Fibroblast of upper back skin (primary cell): Measurements from ENCODE around the gene SRBD1.

Experiments used
- DNase-seq: peaks from one replicate; pipeline ENCODE4 v3.0.0-alpha.2; 2013

SRBD1 gene

DNA sequence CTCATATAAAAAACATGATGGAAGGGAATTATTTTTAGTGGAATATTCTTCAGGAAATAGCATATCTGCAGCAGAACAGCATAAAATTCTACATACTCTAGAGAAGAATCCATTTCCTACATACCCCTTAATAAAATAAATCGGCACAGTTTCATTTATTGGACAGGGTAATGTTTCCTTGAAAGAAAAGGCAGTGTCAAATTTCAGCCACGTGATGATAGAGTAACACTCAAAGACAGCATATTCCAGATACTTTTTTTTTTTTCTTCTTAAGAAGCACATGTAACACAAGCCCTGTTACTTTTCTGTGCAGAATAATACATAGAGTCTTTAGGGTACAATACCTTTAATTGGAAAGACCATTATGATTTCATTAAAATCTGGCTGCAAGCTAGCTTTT lies 204.4 kb downstream of the SRBD1 start:
- DNase-seq = peak; percentile 27

DNA sequence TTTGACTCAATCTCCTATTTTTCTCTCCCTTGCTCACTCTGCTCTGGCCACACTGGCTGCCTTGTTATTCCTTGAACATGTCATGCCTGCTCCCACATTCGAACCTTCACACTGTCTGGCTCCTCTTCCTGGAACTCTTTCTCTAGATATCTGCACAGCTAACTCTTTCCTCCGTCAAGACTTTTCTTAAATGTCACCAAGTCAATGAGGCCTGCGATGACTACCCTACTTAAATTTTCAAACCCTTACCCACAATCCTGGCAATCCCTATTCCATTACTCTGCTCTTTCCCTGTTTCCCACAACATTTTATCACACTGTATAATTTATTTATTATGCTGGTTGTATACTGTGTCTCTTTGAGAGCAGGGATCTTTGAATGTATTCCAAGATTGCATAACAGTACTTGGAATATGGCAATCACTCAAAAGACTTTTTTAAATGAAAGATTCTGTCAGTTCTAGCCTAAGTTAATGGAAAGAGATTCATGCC lies 206.2 kb downstream of the SRBD1 start:
- DNase-seq = peak; percentile 48

DNA sequence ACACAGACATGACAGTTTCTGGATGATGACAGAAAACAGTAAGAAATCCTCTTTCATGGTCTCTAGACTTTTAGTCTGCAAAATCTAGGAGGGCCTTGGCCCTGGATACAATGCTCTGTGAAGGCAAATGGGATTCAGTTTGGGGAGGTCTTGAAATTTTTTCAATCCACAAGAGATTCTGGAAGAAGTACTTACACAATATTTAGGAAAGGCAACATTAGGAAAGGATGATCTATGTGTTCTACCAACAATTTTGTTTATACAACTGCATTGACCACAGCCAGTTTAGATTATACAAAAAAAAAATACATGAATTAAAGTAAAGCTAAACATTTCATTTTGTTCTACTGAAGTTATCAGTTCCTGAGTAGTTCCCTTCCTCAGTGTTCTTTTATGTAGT lies 208.0 kb downstream of the SRBD1 start:
- no peak for DNase-seq

DNA sequence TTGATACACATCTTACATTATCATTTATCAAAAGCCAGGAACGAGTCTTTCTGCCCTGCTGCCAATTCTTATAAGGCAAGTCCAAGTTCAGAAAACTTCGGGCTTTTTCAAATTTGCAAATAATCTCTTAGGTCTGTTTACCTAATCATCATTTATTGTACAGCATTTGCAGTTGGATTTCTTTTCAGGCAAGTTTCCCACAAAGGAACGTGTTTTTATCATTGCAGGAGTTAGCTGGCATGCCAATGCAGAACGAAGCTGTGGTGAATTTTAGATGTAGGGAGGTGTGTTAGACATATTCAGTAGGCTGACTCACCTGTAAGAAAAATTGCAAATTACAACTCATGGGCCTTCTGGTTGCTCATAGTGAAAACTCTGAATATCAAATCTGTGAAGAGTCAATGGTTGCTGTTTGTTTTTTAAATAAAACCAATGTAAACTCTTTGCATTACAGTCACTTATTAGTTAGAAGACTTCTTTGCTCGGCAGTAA lies 209.6 kb downstream of the SRBD1 start:
- DNase-seq = no peak

DNA sequence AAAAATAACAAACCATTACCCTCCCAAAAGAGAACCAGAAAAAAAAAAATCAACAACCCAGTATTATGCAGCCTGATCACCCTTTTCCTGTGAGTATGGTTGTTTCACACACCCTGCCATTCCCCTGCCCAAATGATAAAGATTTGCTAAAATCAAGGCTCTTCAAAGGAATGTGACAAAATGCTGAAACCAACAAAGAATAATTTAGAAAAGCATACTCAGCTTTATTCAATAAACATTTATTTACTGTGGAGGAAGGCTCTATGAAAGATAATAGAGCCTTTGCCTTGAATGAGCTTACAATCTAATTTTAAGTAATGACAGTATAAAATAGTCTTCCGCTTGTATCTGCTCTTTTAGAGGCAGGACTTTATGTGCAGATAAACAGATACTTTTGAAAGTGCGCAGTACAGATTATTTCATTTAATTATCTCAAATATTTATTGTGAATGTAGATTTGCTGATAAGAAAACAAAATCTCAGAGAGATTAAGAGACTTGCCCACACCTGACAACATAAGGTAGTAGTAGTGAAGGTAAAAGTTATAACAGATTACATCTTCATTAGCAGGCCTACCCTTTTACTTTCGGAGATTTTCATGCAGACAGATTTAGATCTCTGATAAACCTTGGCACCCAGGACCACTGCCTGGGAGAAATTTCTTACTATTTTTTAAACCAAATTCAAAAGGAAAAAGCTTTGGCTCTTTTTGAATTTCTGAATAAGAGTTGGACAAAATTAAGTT lies 211.9 kb downstream of the SRBD1 start:
- DNase-seq = no peak

DNA sequence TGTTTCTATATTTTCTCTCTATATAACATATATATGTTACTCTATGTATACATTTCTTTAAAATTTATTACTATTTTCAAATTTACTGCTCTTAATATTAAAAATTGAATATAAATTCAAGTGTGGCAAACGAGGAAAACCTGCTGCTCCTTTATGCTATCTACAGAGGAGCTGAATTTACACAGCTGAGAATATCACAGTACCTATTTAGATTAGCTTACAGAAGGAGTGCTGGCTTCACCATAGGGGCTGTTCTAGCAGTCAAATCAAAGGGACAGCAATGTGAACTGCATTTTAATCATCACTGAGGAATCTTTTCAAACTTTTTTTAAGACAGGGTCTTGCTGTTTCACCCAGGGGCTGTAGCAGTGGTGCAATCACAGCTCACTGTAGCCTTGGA lies 213.8 kb downstream of the SRBD1 start:
- no peak for DNase-seq

DNA sequence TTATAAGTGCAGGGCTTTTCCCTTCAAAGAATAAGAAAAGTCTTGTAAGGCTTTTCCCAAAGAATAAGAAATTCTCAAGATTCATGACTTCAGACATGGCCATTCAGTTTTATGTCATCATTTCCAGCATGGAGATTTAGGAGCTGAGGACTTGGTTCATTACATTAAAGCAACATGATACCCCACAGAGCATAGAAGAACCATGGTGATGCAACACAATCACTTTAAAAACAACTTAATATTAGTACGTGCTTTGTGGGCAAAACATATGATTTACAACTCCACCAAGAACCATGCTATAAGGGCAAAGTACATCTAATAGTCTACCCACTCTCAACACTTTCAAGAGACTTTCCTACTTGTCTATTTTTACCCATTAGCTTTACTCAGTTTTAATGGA lies 214.4 kb downstream of the SRBD1 start:
- no peak for DNase-seq

DNA sequence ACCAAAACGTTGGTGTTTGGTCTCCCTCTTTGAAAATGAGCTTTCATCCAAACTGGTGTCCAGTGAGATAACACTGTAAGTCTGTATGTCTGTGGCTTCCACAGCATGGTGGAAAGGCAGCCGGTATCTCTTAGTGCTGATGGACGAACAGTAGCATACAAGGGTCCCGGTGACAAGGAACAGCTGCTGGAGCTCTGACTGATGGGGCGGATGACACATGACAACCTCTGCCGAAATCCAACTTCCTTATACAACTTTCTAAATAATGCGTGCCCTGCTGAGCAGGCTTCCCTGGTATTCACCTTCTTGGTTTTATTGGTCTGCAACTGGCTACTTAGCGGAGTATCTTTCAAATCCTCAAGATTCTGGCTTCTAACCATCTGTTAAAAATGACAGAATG lies 216.2 kb downstream of the SRBD1 start:
- DNase-seq = no peak

DNA sequence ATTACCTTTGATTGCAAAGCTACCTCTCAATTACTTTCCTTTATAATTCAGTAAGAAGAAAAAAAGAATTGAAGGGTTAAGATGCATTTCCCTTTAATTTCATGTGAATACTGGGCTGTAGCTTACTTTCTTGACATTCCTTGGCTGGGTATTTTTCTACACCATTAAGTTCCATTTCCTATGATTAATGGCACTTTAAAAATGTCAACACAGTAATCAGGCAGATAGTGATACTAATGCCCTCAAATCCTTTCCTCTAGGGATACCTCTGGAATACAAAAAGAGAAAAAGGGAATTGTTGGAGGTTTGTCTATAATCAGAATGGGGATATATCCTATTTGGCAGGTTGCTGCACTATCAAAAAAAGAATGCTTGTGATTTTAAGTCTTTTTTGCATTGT lies 216.9 kb downstream of the SRBD1 start:
- DNase-seq = no peak

DNA sequence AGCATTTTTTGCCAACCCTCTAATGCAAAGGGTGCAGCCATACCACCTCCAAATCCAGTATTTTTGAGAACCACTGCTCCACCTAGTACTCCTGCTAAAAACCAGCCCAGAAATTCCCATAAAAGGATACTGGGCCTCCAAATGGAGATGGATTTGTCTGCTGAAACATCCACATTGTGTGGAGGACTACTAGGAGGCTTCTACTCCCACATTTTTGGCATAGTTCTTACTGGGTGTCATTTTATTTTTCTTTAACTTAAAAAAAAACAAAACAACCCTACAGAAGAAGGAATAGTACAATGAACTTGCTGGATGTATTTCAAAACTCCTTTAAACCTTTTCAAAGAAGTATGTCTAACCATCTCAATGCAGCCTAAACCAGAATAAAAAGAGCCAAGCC lies 219.2 kb downstream of the SRBD1 start:
- DNase-seq = peak; percentile 50

DNA sequence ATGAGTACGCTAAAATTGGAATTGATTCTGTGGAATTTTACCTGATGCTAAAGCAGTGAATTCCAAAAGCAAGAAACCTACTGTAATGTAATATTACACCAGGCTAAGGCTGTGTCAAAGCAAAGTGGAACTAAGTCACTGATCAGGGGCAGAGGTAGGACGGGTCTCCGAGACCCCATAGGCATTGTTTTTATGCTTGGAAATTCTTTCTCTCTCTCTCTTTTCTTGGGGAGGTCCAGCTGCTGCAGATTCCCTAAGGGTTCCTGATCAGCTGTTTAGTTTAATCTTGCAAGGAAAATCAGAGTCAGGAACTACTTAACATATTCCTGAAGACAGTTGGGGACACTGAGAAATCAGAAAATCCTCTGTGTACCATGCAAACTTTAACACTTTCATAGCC lies 220.2 kb downstream of the SRBD1 start:
- DNase-seq = no peak

DNA sequence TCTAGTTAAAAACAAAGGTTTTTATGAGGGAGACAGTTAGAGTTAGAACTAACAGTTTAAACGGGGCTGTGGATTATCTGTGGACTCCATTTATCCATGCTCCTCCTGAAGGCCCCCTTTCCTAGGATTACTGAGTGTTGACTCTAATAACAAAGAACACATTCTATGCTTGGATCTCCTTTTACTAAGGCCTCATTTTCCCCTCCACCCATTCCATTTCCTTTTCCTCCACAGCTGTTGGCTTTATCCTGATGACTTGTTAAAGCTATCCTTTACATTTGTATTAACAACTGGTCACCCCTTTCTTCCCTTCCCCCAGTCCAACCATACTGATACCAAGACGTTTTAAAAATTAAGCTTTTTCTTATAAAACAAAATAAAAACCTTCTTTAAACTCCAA lies 220.6 kb downstream of the SRBD1 start:
- DNase-seq = no peak

DNA sequence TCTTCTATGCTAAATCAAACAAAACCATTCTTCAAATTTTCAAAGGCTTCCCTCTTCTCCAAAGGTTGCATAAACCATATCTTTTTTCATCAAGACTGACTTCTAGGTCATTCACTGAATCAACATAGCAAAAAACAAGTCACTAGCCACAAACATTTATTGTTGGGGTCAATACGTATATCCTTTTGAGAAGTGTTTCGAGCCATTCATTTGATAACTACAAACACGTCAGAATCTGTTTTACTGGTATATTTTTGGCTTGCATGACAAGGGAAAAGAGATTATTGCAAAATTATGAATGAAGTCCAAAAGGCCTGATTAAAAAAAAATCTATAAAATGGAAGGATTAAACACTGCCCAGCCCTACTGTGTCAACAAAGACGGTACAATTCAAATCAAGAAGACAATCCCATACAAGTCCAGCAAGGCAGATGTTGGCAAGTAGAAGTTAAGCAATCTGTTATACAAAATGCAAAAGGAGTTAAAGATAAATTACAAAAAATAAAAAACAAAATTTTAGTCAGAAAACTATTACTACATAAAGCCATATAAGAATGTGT lies 222.4 kb downstream of the SRBD1 start:
- no peak for DNase-seq

DNA sequence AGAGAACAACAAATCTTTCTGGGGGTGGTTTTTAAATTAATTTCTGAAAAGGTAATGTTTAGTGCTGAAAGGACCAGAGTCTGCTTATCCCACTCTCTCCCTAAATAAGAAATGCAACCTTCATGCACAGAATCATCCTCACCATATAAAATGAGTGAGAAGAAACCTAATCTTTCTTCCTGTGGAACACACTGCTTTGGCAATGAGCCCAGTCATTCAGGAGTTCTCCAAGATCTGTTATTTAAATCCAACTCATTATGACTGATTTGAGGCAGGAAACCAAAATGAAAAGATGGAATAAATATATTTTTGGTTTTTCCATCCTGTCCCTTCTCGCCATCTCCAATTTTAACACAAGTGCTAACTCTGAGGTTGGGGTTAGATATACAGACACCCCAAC lies 228.3 kb downstream of the SRBD1 start:
- DNase-seq = peak; percentile 50

DNA sequence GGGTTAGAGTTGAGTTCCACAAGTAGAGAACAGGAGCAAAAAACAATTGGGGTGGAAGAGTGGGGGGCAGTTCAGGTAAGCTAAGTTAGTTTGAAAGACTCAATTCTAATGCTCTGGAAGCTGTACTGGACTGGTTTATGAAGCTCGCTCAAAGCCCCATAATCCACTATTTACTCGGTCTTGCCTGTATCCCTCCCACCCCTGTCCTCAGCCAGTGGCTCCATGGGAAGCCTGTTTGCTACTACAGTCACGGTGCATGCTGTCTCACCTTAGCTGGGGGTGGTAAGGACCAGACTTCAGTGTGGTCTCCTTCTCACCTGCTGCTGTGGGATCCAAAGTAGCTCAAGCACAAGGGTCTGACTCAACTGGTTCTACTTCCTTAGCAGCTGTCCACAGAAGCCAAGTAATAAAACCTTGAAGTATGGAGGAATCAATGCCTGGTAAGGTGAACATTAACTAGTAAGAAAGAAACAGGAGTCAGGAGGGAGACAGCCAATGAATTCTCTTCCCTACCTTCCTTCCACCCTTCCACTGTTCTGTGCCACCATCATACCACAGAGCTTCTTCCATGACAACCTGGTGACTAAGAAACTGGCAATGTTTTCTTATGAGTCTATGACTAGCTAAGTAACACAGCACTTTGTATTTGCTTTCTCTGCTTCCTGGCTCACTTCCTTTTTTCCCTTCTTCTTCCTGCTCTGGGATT lies 230.8 kb downstream of the SRBD1 start:
- DNase-seq = no peak

DNA sequence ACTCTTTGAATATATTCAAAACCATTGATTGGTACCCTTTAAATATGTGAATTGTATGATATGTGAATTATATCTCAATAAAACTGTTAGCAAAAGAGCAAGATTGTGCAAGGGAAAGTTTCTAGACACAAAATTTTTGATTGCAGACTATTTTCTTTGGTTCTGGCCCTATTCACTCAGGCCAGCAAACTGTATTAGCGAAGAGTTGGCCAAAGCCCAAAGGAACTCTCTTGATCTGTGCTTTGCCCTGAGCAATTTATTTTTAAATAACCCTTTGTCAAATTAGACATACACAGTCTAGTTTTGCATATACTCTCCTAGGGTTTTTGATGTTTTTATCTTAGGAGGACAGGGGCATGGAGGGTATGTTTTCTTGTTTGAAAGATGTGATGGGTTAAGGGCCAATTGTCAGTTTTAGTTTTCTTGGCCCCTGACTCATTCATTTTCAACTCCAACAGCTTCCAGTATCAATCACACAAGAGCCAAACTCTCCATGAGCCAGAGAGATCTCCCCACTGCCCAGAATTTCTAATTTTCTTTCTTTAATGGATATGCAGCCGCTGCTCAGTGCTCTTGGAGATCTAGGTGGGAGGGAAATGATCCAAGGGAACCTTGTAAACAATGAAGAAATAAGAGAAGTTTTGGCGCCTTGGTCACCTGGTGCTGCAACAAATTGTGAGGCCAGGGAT lies 231.5 kb downstream of the SRBD1 start:
- DNase-seq = no peak

DNA sequence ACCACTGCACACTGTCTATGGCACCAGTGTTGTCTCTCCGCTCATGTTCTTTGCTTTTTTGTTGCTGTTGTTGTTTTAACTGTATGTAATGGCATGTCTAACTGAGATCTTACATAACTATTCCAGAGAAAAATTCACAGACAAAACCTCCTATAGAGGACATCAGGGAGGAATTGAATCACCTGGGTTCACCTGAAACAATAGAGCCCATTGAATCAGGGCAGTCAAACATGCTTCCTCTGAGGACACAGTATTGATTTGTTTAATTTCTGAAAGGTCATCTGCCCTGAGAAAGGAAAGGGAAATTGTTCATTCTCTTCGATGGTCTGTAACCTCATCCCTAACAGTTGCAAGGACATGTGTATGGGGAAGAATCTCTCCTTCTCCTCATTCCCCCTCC lies 237.5 kb downstream of the SRBD1 start:
- no peak for DNase-seq

DNA sequence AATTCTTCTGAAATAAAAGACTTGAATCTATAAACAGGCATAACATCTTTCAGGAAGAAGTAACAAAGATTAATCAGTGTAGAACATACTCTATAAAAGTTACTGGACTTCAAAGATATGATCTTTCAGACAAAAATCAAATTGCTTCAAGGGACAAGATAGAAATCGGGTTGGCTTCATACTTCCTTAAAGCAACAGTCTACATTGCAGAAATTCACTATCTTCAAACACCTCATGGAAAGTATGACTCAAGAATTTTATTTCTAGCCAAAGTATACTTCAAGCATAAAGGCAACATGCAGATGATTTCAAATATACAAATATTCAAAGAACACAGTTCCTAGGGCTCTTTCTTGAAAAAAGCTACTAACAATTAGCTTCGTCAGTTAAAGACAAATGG lies 240.7 kb downstream of the SRBD1 start:
- peak; percentile 8 for DNase-seq

DNA sequence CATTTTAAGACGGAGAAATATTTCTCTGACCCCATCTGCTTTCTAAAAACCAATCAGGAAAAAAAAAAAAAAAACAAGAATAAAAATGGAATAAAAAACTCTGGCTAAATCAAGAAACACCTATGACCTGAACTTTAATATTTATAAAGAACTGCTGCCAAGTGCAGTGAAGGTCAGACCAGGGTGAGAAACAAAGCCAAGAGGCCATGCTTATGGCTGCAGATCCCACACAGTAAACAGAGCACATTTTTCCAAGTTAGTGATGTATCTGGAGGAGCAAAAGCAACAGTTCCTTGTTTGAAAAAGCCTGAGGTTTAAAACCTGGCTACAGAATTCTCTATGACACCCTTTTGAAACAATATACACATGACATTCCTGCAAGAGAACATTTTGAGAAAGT lies 242.3 kb downstream of the SRBD1 start:
- DNase-seq = no peak

DNA sequence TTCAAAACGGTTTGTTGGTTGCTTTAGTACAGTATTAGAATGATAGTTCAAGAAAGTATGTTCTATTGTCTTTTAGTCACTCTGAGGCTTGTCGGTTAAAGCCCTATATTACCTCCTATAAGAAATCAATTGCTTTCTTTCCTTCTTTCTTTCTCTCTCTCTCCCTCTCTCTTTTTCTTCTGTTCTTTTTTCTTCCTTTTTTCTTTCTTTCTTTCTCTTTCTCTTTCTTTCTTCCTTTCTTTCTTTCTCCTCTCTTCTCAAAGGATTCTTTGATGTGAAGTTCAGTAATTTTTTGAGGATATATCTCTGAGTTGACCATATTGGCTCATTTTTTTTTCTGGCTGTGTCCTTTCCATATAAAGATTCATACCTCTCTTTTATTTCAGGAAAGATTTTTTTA lies 249.4 kb downstream of the SRBD1 start:
- no peak for DNase-seq

DNA sequence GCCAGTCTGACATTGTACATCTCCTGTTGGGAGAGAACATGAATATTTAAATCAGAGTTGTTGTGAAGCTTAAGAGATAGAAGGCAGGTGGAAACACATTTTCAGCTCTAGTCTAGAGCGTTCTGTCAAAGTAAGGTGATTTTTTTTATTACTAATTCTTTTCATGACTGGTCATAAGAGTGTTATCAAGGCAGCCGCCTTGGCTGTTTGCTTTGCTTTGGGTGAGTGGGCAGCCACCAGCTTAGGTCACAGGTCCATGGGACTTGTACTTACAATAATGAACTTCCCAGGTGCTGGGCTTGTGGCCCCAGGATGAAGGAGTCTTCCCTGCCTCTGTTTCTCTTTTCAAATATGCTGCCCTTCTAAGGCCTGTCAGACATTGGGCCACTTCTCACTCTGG lies 256.3 kb downstream of the SRBD1 start:
- DNase-seq = no peak

DNA sequence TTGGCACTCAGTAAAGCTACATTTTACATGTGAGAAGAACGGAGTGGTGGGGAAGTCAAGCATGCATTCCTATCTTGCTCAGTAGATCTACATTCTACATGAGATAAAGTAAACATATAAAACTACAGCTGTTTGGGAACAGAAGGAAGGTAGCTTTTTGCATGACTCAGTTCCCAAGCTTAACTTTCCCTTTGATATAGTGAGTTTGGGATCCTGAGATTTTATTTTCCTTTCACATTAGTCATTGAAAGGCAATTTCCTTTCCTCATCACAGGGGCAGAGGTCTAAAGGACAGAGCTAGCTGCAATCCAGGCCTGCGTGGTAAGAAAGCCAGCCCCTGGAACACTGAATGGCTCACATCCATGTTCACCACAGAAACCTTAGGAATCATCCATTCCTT lies 257.2 kb downstream of the SRBD1 start:
- peak; percentile 95 for DNase-seq

DNA sequence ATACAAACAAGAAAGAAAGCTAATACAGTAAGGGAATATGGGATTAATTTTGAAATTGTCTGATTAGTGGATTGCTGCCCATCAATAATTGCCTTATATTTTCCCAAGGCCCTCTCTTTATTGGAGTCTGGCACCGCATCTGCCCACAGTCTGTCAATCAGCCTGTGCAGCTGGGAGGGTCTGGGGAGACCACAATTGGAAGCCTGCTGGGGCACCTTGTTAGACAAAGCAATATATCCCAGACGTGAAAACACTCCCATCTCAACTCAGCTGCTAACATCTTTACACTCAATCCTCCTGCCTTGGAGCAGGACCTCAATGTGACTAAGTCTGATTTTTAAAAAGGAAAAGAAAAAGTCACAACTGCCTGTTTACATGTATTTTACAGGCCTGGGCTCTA lies 258.6 kb downstream of the SRBD1 start:
- DNase-seq = no peak
